GM12891 (cell line): ENCODE data around the gene ARMC5.
"Not testable (repeated sequence)": the region's sequence is repeated elsewhere in the genome, so short reads cannot be mapped to it uniquely, and the experiment has no call there.

Experiments
- DNase-seq: peaks from one replicate; pipeline ENCODE4 v3.0.0; 2011; ENCODE audit warnings: low spot score; ENCODE audit not compliant: insufficient read length
- FAIRE-seq: peaks from 2 replicates; lab custom pipeline; 2011; peaks lifted over from hg19 to GRCh38; lab: Jason Lieb, UNC
- PAX5 ChIP-seq: IDR thresholded peaks from 2 replicates; pipeline ENCODE4 v1.6.1; 2011; ENCODE audit warnings: low read length, moderate library complexity, mild to moderate bottlenecking; ENCODE audit not compliant: insufficient read depth, severe bottlenecking
- POLR2A ChIP-seq: IDR thresholded peaks from 2 replicates; pipeline ENCODE4 v1.6.1; 2011; ENCODE audit warnings: low read depth, low read length, control low read depth
- POLR2AphosphoS5 ChIP-seq: IDR thresholded peaks from 2 replicates; pipeline ENCODE4 v1.6.1; 2011; ENCODE audit warnings: low read depth, low read length, control low read depth
- POU2F2 ChIP-seq: IDR thresholded peaks from 2 replicates; pipeline ENCODE4 v1.6.1; 2011; ENCODE audit warnings: low read depth, mild to moderate bottlenecking, control low read depth, low read length, moderate library complexity
- SPI1 ChIP-seq: IDR thresholded peaks from 2 replicates; pipeline ENCODE4 v1.6.1; 2011; ENCODE audit warnings: low read depth, low read length, control low read depth
- TAF1 ChIP-seq: IDR thresholded peaks from 2 replicates; pipeline ENCODE4 v1.6.1; 2011; ENCODE audit warnings: low read depth, low read length, control low read depth

Gene ARMC5

DNA sequence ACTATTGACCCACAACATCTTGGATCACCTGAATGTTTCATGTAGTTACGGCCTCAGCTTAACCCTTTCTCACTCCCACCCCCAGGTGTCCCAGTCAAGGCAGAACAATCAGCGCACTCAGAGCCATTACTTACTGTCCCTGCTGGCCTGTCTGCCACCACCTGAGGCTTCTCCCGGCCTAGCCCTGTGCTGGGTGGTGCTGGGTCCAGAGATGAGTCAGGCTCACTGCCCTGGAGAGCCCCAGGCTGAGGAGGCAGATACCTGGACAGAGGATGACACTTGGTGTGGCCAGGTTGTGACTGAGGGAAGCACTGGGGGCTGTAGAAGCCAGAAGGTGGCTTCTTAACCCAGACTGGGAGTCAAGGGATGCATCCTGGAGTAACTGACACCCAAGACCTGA lies 19.7 kb downstream of the ARMC5 start:
- no peak for FAIRE-seq
- TF ChIP-seq PAX5: no peak
- TF ChIP-seq TAF1: no peak
- no peak for TF ChIP-seq SPI1
- TF ChIP-seq POU2F2: no peak
- TF ChIP-seq POLR2AphosphoS5: no peak
- no peak for DNase-seq

- FAIRE-seq (no peak), DNase-seq (no peak)
Measured at GRCh38 chr16:31479751-31480150, 20.4 kb downstream of the ARMC5 start.

GRCh38 chr16:31480851-31481536 lies 21.7 kb downstream of the ARMC5 start:
- DNase-seq: no peak
- TF ChIP-seq SPI1 (no peak), PAX5 (no peak), POLR2A (no peak), TAF1 (no peak), POU2F2 (no peak), POLR2AphosphoS5 (no peak)
- FAIRE-seq: no peak

More at GRCh38 chr16:31479751-31480150, 20.4 kb downstream of the ARMC5 start:
- TF ChIP-seq PAX5 (no peak), POU2F2 (no peak), POLR2AphosphoS5 (no peak), POLR2A (no peak), SPI1 (no peak), TAF1 (no peak)

DNA sequence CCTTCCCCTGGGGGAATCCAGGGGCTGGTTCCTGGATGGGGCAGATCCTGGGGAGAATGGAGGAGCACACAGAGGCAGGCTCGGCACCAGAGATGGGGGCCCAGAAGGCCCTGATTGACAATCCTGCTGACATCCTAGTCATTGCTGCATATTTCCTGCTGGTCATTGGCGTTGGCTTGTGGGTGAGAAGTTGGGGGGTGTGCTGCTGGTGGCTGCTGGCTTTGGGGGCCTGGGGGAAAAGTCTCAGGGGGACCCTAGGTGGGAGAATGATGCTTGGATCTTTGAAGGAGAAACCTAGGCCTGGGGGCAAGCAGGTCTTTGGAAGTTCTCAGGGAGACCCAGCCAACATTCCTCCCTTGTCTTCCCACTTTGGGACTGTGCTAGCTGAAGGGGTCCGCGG lies 23.8 kb downstream of the ARMC5 start, which contains the start of gene SLC5A2:
SLC5A2 (plus strand) TSS at position 43 of the 400 bp plus-strand sequence; CDS start at position 57, 14 bp downstream.
- no peak for FAIRE-seq
- no peak for TF ChIP-seq SPI1
- DNase-seq: no peak

- not testable (repeated sequence) for DNase-seq
Measured at GRCh38 chr16:31484048-31484447, 24.7 kb downstream of the ARMC5 start.

DNA sequence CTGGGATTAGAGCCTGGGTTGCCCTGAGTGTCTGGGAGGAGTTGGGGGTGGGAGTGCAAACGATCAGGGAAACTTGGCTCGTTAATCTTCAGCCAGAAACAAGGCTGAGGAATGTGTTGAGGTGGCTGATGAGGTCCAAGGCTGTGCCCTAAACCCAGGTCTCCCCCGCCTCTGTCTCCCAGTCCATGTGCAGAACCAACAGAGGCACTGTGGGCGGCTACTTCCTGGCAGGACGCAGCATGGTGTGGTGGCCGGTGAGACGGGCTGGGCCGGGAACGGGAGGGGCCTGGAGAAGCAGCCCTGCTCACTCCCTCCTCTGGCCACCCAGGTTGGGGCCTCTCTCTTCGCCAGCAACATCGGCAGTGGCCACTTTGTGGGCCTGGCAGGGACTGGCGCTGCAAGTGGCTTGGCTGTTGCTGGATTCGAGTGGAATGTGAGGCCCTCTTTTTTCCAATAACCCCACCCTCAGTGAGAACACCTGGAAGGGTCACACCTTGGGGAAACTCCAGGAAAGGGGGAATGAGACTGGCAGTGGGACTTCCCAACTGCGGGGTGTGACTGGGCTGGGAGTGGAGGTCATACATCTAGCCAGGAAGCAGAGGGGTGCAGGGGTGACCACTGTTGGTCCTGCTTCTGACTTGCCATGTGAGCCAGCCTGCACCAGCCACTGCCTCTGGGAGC lies 25.3 kb downstream of the ARMC5 start:
- FAIRE-seq: no peak
- DNase-seq: no peak
- TF ChIP-seq POU2F2 (no peak), POLR2A (no peak), POLR2AphosphoS5 (no peak), PAX5 (no peak), SPI1 (no peak), TAF1 (no peak)

More at GRCh38 chr16:31484048-31484447, 24.7 kb downstream of the ARMC5 start:
- FAIRE-seq: not testable (repeated sequence)

- DNase-seq (no peak), FAIRE-seq (no peak)
- TF ChIP-seq POU2F2: no peak
- TF ChIP-seq TAF1: no peak
- no peak for TF ChIP-seq POLR2AphosphoS5
- TF ChIP-seq POLR2A: no peak
- TF ChIP-seq PAX5: no peak
- no peak for TF ChIP-seq SPI1
Measured at GRCh38 chr16:31485571-31485970, 26.3 kb downstream of the ARMC5 start.

- TF ChIP-seq POLR2AphosphoS5 (no peak), POLR2A (no peak), POU2F2 (no peak), PAX5 (no peak)
- FAIRE-seq (no peak), DNase-seq (no peak)
Measured at GRCh38 chr16:31486045-31486444, 26.7 kb downstream of the ARMC5 start.

DNA sequence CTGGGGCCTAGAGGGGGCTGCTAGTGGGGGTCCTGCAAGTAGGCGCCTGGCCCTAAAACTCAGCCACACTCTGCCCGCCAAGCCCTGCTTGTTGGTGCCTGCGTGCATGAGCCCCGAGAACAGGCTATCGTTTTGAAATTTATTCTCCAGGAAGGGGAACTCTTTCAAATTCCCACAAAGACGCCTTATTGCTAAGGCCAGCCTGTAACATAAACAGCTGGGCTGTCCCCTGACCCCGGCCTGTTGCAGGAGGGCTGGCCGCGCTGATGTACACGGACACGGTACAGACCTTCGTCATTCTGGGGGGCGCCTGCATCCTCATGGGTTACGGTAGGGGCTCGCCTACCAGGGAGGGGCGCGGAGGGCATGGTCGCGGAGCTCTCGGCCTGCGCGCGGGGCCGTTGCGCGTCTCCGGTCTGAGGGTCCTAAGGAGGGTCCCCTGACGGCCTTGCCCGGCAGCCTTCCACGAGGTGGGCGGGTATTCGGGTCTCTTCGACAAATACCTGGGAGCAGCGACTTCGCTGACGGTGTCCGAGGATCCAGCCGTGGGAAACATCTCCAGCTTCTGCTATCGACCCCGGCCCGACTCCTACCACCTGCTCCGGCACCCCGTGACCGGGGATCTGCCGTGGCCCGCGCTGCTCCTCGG lies 27.9 kb downstream of the ARMC5 start:
- DNase-seq (no peak), FAIRE-seq (no peak)
- TF ChIP-seq POU2F2 (no peak), TAF1 (no peak), PAX5 (no peak), POLR2AphosphoS5 (no peak), POLR2A (no peak), SPI1 (no peak)
